Adipocyte (in vitro differentiated cells): Measurements from ENCODE around the gene FBXO31.
A peak's percentile ranks its signal among the peaks of the same experiment; 100 is the strongest.

Experiments used
- DNase-seq: peaks from one replicate; pipeline ENCODE4 v3.0.0-alpha.2; 2015; ENCODE audit warnings: low read depth
- H3K27me3 ChIP-seq: replicated peaks from 2 replicates; pipeline ENCODE4 v1.7.0; 2013; ENCODE audit warnings: mild to moderate bottlenecking, low read length, moderate library complexity; ENCODE audit not compliant: control insufficient read depth, insufficient read depth
- H3K36me3 ChIP-seq: 2 replicates; pipeline ENCODE4 v1.7.0; 2013; ENCODE audit warnings: low read length, mild to moderate bottlenecking, moderate library complexity; ENCODE audit not compliant: control insufficient read depth, insufficient read depth, severe bottlenecking
- H3K4me1 ChIP-seq: 2 replicates; pipeline ENCODE4 v1.7.0; 2013; ENCODE audit warnings: mild to moderate bottlenecking, low read length, moderate library complexity; ENCODE audit not compliant: control insufficient read depth, insufficient read depth
- H3K4me3 ChIP-seq: 2 replicates; pipeline ENCODE4 v1.7.0; 2013; ENCODE audit warnings: mild to moderate bottlenecking, low read length, moderate library complexity
- H3K9ac ChIP-seq: 2 replicates; pipeline ENCODE4 v1.7.0; 2013; ENCODE audit warnings: mild to moderate bottlenecking, low read length, moderate library complexity
- H3K9me3 ChIP-seq: 2 replicates; pipeline ENCODE4 v1.7.0; 2013; ENCODE audit warnings: mild to moderate bottlenecking, low read length, moderate library complexity; ENCODE audit not compliant: control insufficient read depth

FBXO31 gene

DNA sequence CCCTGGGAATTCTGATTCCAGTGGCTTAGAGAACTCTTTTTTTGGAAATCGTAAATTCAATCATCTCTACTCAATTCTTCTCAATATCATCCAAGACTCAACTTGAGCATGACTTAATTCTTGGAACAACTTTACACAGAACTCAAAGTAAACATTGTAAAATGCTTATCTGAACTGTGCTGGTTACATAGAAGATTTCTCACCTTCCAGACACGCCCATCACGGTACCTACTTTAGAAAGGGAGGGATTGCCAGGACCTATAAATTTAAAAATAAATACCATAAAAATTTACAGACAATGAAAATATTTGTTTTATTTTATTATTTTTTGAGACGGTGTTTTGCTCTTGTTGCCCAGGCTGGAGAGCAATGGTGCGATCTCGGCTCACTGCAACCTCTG is 35.1 kb upstream of the FBXO31 start:
- no peak overlapping the region for H3K9ac ChIP-seq
- DNase-seq: no peak
- peaks cover 89% of the 10 kb centered on the region for H3K36me3 ChIP-seq
- no peaks in the 10 kb centered on the region for H3K27me3 ChIP-seq
- H3K9me3 ChIP-seq: no peaks in the 10 kb centered on the region
- no peaks in the 10 kb centered on the region for H3K4me1 ChIP-seq
- H3K4me3 ChIP-seq: no peak overlapping the region

DNA sequence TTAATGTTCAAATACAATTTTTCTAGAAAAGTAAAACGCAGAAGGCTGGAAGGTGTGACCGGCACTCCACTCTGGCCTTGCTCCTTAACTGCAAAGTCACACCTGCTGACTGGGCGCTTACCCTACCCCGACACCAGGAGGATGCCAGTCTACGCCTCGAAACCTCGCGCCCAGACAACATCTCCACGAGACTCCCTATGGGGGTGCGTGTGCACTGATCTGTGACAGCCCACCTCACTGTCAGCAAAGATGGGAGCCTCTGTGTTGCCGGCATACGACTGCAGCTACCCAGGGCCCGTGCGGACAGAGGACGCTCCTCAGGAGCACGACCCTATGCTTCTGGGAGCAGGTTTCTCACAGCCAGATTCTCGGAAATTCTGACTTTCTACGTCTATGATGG is 34.6 kb upstream of the FBXO31 start:
- H3K9me3 ChIP-seq: no peaks in the 10 kb centered on the region
- H3K4me1 ChIP-seq: no peaks in the 10 kb centered on the region
- H3K36me3 ChIP-seq: peaks cover 88% of the 10 kb centered on the region
- DNase-seq: no peak
- no peak overlapping the region for H3K4me3 ChIP-seq
- H3K9ac ChIP-seq: no peak overlapping the region
- no peaks in the 10 kb centered on the region for H3K27me3 ChIP-seq

DNA sequence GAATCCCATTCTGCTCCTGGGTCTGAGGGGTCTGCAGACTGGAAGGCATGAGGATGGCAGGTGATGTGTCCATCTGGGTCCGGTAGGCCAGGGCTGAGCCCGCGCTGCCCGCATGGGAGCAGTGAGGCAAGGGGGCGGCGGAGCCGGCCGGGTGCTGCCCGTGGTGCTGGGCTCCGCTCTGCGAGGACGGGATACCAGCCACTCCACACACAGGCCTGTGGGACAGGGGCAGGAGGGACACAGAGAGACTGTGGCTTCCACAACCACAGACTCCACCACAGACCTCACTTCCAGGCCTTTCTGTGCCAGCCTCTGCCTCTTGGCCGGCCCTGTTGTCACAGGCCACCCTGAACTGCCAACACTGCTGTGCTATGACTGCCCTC is 33.9 kb upstream of the FBXO31 start:
- Histone ChIP-seq H3K4me3 (no peak overlapping the region), H3K9ac (no peak overlapping the region), H3K9me3 (no peaks in the 10 kb centered on the region), H3K4me1 (no peaks in the 10 kb centered on the region), H3K27me3 (no peaks in the 10 kb centered on the region), H3K36me3 (peaks cover 88% of the 10 kb centered on the region)
- no peak for DNase-seq

DNA sequence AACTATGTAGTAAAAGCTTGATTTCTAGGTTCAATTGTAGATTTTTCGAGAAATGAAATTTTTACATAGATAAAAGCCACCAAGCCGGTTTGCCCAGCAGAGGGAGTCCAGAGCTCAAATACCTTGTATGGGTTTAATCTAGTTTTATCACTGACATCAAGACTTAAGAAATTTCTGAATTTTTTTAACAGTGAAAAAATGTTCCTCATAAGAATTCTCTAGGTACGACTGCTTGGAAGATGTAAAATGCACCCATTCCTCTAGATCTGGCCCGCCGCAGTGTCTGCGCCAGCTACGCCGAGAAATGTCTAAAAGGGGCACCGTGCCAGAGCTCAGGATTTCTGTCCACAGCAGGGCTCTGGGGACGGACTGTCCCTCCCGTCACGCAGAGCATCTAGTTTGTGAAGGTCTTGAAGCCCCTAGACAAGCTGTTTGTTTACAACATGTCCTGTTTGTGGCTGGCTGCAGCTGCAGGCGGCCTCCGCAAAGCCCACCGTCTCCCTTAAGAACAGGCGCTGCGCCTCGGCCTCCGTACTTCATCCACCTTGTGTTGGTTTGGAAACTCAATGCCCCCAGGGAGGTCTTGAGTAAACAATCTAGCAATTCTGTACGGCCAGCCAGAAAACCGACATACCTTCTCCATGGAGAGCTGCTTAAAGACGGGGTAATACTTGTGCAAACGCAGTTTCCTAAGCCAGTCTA is 33.4 kb upstream of the FBXO31 start:
- H3K9me3 ChIP-seq: no peaks in the 10 kb centered on the region
- no peaks in the 10 kb centered on the region for H3K4me1 ChIP-seq
- peaks cover 88% of the 10 kb centered on the region for H3K36me3 ChIP-seq
- no peak overlapping the region for H3K4me3 ChIP-seq
- H3K27me3 ChIP-seq: no peaks in the 10 kb centered on the region
- peak; percentile 81 for DNase-seq
- H3K9ac ChIP-seq: no peak overlapping the region

DNA sequence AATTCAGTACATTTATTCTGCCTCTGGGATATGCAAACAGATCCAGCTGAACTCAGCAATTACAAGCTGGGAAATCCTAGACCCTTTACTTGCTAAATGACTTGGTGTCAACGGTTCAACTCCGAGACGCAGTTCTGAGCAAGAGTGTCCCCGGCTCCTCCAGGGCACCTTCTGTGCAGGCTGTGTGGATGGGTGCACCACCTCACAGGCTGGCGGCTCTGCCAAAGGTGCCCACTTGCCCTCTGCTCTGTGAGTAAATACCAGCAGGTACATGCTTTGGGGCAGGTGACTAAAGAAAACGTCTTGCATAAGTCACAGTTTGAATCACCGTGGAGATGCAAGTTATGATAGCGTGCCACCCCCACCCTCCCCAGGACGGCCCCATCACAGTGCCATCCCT is 31.9 kb upstream of the FBXO31 start:
- H3K36me3 ChIP-seq: peaks cover 87% of the 10 kb centered on the region
- H3K4me1 ChIP-seq: no peaks in the 10 kb centered on the region
- no peaks in the 10 kb centered on the region for H3K9me3 ChIP-seq
- no peaks in the 10 kb centered on the region for H3K27me3 ChIP-seq
- H3K4me3 ChIP-seq: no peak overlapping the region
- H3K9ac ChIP-seq: no peak overlapping the region
- DNase-seq: no peak

DNA sequence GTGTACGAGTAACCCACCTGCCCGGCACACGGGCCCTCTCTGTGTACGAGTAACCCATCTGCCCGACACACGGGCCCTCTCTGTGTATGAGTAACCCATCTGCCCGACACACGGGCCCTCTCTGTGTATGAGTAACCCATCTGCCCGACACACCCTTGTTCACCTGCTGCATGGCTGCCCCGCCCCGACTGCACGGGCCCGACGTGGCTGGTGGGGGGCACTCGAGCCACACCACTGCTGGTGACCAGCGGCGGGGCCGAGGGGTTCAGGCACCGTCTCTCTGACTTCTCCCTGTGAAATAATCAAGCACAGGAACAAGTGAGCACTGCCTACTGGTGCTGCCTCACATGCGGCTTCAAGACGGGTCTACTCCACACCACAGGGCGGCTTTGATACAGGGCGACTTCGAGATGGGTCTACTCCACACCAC is 30.7 kb upstream of the FBXO31 start:
- H3K9ac ChIP-seq: no peak overlapping the region
- H3K36me3 ChIP-seq: peaks cover 90% of the 10 kb centered on the region
- no peak overlapping the region for H3K4me3 ChIP-seq
- DNase-seq: no peak
- H3K27me3 ChIP-seq: no peaks in the 10 kb centered on the region
- H3K4me1 ChIP-seq: no peaks in the 10 kb centered on the region
- no peaks in the 10 kb centered on the region for H3K9me3 ChIP-seq

DNA sequence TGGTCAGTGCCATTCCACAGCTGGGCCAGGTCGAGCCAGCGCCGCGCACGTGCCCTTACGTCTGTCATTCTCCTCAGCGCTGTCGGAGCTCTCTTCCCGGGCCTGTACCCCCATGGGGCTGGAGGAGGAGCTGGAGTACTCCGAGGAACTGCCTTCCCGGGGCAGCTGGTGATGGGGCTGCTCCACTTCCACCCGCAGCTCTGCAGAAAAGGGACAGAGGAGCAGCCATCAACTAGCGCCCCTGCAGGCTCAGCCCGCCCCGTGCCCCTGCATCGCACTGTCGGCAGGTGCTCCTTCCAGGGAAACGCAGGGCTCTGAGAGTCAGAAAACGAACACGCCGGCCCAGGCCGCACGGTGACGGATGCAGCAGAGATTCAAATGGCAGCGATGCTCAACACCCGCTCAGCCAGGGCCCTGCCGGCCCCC is 29.4 kb upstream of the FBXO31 start:
- H3K9me3 ChIP-seq: no peaks in the 10 kb centered on the region

DNA sequence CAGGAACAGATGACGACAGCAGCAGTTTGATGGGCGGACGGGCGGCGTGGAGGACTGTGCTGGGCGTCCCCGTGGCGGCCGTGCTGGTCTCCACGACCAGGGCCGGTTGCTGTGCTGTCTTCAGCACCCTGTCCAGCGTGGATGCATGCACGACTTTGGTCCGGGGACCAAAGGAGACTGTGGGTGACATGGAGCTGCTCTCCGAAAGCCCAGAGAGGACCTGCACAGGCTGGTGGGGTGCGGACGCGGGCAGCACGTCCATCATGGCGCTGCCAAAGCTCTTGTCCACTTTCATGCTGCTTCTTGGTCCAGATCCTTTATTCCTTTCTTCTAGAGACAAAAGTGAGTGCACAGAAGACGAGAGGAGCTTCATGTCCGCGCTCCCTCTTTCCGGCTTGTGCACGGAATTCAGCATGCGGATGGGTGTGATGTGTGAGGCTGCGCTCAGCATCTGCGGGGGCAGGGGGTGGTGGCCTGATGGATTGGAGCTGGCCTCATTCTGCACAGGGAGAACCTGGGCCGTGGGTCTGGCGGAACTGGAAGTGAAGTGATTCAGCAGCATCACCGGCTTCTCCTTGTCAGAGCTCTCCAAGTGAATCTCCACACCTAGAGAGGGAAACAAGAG is 28.9 kb upstream of the FBXO31 start:
- no peaks in the 10 kb centered on the region for H3K27me3 ChIP-seq
- no peaks in the 10 kb centered on the region for H3K9me3 ChIP-seq
- peaks cover 91% of the 10 kb centered on the region for H3K36me3 ChIP-seq
- DNase-seq: no peak
- H3K9ac ChIP-seq: no peak overlapping the region
- H3K4me3 ChIP-seq: no peak overlapping the region
- H3K4me1 ChIP-seq: no peaks in the 10 kb centered on the region

More for the DNA sequence above, 29.4 kb upstream of the FBXO31 start:
- DNase-seq: no peak
- Histone ChIP-seq H3K36me3 (peaks cover 91% of the 10 kb centered on the region), H3K4me1 (no peaks in the 10 kb centered on the region), H3K9ac (no peak overlapping the region), H3K27me3 (no peaks in the 10 kb centered on the region), H3K4me3 (no peak overlapping the region)

DNA sequence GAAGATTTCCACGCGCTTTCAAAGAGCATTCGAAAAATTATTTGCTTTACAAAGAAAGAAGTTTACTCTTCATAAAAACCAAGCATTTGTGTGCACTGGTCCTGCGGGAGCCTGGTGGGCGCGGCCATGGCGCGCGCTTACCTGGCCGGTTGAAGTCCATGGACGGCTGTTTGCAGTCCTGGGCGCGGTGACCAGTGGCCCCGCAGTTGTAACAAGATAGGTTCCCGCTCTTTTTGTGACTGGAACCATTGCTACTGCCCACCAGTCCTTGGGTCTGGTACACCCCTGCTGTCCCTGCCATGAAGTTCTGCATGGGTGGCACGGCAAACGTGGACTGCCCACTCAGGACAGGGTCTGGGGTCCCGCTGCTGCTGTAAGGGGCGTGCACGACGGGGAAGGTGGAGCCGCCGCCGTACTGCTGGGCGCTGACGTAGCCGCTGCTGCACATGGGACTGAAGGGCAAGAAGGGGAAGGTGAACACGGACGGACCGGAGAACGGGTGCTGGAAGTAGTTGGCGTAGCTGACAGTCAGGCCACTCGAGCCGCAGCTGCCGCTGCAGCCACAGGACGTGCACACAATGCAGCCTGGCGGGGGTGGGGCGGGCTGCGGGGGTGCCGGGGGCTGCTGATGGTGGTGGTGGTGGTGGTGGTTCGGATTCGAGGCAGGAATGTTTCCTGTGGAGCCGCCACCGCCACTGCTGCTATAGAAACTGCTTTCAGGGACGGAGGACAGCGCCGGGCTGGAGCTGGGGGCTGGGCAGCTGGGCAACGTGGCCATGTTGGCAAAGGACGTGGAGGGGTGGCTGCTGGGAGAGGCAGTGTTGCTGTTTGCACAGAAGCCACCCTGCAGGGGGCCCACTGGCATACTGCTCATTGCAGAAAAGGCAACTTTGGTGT is 28.0 kb upstream of the FBXO31 start:
- Histone ChIP-seq H3K9ac (no peak overlapping the region), H3K36me3 (peaks cover 92% of the 10 kb centered on the region), H3K9me3 (no peaks in the 10 kb centered on the region), H3K4me1 (no peaks in the 10 kb centered on the region), H3K4me3 (no peak overlapping the region), H3K27me3 (no peaks in the 10 kb centered on the region)
- DNase-seq: no peak

DNA sequence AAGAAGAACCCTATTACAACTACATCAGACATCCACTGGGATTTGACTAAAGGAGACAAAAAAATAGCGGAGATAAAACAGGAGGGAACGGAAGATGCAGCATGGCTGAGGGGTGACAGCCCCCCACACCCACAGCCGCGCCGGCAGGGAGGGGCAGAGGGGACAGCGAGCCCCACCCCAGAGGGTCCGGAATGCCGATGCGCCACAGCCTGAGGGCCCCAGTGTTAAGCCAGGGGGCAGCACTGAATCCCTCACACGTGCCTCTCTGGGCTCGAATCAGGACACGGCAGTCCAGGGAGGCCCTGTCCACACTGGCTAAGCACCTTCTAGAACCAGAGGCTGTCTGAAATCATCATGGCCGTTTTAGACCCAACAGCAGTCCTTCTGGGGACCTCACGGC is 27.4 kb upstream of the FBXO31 start:
- Histone ChIP-seq H3K4me1 (no peaks in the 10 kb centered on the region), H3K9ac (no peak overlapping the region), H3K27me3 (no peaks in the 10 kb centered on the region), H3K4me3 (no peak overlapping the region), H3K9me3 (no peaks in the 10 kb centered on the region), H3K36me3 (peaks cover 92% of the 10 kb centered on the region)
- DNase-seq: no peak

DNA sequence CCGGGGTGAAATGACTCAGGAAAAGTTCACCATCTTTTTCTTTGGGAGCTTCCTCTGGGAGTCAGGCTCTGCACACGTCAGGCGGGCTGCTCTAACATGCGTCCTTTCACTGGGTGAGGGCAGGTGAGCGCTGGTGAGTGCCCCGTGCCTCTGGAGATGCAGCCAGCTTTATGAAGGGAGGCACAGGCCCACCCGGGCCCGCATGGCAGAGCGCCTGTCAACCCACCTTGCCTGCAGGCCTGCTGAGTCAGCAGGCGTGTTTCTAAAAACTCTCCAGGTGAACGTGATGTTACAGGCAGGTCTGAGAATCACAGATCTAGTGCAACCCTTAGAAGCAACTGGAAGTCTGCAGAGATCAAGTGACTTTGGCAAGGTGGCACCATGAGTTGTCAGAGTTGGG is 27.0 kb upstream of the FBXO31 start:
- no peak overlapping the region for H3K9ac ChIP-seq
- H3K27me3 ChIP-seq: no peaks in the 10 kb centered on the region
- H3K4me1 ChIP-seq: no peaks in the 10 kb centered on the region
- no peak for DNase-seq
- H3K36me3 ChIP-seq: peaks cover 95% of the 10 kb centered on the region
- H3K9me3 ChIP-seq: no peaks in the 10 kb centered on the region
- H3K4me3 ChIP-seq: no peak overlapping the region
